GM23338 (cell line): ENCODE data around the gene ZFHX3. TPM values are rescaled to one million over a fixed set of nuclear protein-coding genes. Genes with fewer than 3 reads are reported as not detected.

ENCODE experiments used
- CREB1 ChIP-seq: fragments of 250-450 bp; sonication (Bioruptor Pico); IDR thresholded peaks from 2 replicates; pipeline ENCODE4 v1.5.0; 2020; ENCODE audit warnings: low read depth, mild to moderate bottlenecking, moderate library complexity
- CTCF ChIP-seq, 2 experiments: fragments of 200-600 bp in 1 of 2; sonication (generic) in 1 of 2; conservative IDR thresholded peaks; 2 replicates each; pipeline versions ENCODE4 v1.5.1 to v1.6.1; 2016 to 2017; ENCODE audit warnings: antibody characterized with exemption in 2 of 2, low read depth in 2 of 2, mild to moderate bottlenecking in 2 of 2, moderate library complexity in 1 of 2
- EZH2 ChIP-seq: fragments of 200-600 bp; sonication (generic); IDR thresholded peaks from one replicate; pipeline ENCODE4 v1.8.0; 2017; ENCODE audit warnings: antibody characterized with exemption, mild to moderate bottlenecking, low read depth; ENCODE audit not compliant: unreplicated experiment
- EZH2phosphoT487 ChIP-seq: fragments of 200-600 bp; sonication (generic); IDR thresholded peaks from one replicate; pipeline ENCODE4 v1.8.1; 2018; ENCODE audit warnings: antibody characterized with exemption; ENCODE audit not compliant: unreplicated experiment
- JUNB ChIP-seq: IDR thresholded peaks from one replicate; pipeline ENCODE4 v1.6.1; 2016; ENCODE audit warnings: antibody characterized with exemption; ENCODE audit not compliant: unreplicated experiment
- NANOG ChIP-seq: IDR thresholded peaks from 2 replicates; pipeline ENCODE4 v1.6.1; 2016; ENCODE audit warnings: antibody characterized with exemption, borderline replicate concordance
- POLR2AphosphoS5 ChIP-seq: IDR thresholded peaks from 2 replicates; pipeline ENCODE4 v1.6.1; 2016; ENCODE audit warnings: antibody characterized with exemption, low read depth
- STAT1 ChIP-seq: IDR thresholded peaks from one replicate; pipeline ENCODE4 v1.6.1; 2016; ENCODE audit warnings: antibody characterized with exemption; ENCODE audit not compliant: unreplicated experiment
- ZNF114 ChIP-seq: fragments of 250-450 bp; sonication (Bioruptor Pico); IDR thresholded peaks from 2 replicates; pipeline ENCODE4 v1.5.0; 2020; ENCODE audit warnings: mild to moderate bottlenecking, moderate library complexity
- ZNF331 ChIP-seq: fragments of 250-450 bp; sonication (Bioruptor Pico); IDR thresholded peaks from 2 replicates; pipeline ENCODE4 v1.5.0; 2020; ENCODE audit warnings: low read depth, mild to moderate bottlenecking, moderate library complexity
- polyA plus RNA-seq: library from polyadenylated mRNA; unstranded; fragments of >200 nt; fragmentation: Nextera tagmentation; extraction: Ambion mirVana; gene quantifications from 2 replicates; pipeline ENCODE4 v1.2.1, GENCODE V29; 2016
- total RNA-seq: library from RNA; depleted of rRNA; stranded (reverse); fragments of >200 nt; shearing (Covaris generic); gene quantifications from 2 replicates; pipeline ENCODE4 v1.2.3, GENCODE V29; 2014
- TF ChIP-seq, protein P1 (sequence below): fragments of 250-450 bp; sonication (Bioruptor Pico); IDR thresholded peaks from 2 replicates; pipeline ENCODE4 v1.5.0; 2020; ENCODE audit warnings: mild to moderate bottlenecking, moderate library complexity
- TF ChIP-seq, protein P2 (sequence below): IDR thresholded peaks from 2 replicates; pipeline ENCODE4 v1.6.1; 2016; ENCODE audit warnings: antibody characterized with exemption

The ZFHX3 gene
- total and polyA plus RNA-seq, 2 experiments from 2014 or later = 1.0 to 1.5 TPM

- TF ChIP-seq, protein P1, sequence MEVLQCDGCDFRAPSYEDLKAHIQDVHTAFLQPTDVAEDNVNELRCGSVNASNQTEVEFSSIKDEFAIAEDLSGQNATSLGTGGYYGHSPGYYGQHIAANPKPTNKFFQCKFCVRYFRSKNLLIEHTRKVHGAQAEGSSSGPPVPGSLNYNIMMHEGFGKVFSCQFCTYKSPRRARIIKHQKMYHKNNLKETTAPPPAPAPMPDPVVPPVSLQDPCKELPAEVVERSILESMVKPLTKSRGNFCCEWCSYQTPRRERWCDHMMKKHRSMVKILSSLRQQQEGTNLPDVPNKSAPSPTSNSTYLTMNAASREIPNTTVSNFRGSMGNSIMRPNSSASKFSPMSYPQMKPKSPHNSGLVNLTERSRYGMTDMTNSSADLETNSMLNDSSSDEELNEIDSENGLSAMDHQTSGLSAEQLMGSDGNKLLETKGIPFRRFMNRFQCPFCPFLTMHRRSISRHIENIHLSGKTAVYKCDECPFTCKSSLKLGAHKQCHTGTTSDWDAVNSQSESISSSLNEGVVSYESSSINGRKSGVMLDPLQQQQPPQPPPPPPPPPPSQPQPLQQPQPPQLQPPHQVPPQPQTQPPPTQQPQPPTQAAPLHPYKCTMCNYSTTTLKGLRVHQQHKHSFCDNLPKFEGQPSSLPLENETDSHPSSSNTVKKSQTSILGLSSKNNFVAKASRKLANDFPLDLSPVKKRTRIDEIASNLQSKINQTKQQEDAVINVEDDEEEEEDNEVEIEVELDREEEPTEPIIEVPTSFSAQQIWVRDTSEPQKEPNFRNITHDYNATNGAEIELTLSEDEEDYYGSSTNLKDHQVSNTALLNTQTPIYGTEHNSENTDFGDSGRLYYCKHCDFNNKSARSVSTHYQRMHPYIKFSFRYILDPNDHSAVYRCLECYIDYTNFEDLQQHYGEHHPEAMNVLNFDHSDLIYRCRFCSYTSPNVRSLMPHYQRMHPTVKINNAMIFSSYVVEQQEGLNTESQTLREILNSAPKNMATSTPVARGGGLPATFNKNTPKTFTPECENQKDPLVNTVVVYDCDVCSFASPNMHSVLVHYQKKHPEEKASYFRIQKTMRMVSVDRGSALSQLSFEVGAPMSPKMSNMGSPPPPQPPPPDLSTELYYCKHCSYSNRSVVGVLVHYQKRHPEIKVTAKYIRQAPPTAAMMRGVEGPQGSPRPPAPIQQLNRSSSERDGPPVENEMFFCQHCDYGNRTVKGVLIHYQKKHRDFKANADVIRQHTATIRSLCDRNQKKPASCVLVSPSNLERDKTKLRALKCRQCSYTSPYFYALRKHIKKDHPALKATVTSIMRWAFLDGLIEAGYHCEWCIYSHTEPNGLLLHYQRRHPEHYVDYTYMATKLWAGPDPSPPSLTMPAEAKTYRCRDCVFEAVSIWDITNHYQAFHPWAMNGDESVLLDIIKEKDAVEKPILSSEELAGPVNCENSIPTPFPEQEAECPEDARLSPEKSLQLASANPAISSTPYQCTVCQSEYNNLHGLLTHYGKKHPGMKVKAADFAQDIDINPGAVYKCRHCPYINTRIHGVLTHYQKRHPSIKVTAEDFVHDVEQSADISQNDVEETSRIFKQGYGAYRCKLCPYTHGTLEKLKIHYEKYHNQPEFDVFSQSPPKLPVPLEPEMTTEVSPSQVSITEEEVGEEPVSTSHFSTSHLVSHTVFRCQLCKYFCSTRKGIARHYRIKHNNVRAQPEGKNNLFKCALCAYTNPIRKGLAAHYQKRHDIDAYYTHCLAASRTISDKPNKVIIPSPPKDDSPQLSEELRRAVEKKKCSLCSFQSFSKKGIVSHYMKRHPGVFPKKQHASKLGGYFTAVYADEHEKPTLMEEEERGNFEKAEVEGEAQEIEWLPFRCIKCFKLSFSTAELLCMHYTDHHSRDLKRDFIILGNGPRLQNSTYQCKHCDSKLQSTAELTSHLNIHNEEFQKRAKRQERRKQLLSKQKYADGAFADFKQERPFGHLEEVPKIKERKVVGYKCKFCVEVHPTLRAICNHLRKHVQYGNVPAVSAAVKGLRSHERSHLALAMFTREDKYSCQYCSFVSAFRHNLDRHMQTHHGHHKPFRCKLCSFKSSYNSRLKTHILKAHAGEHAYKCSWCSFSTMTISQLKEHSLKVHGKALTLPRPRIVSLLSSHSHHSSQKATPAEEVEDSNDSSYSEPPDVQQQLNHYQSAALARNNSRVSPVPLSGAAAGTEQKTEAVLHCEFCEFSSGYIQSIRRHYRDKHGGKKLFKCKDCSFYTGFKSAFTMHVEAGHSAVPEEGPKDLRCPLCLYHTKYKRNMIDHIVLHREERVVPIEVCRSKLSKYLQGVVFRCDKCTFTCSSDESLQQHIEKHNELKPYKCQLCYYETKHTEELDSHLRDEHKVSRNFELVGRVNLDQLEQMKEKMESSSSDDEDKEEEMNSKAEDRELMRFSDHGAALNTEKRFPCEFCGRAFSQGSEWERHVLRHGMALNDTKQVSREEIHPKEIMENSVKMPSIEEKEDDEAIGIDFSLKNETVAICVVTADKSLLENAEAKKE = no peak
- no peak for TF ChIP-seq EZH2phosphoT487
- no peak for TF ChIP-seq STAT1
- no peak for TF ChIP-seq NANOG
- TF ChIP-seq, protein P2, sequence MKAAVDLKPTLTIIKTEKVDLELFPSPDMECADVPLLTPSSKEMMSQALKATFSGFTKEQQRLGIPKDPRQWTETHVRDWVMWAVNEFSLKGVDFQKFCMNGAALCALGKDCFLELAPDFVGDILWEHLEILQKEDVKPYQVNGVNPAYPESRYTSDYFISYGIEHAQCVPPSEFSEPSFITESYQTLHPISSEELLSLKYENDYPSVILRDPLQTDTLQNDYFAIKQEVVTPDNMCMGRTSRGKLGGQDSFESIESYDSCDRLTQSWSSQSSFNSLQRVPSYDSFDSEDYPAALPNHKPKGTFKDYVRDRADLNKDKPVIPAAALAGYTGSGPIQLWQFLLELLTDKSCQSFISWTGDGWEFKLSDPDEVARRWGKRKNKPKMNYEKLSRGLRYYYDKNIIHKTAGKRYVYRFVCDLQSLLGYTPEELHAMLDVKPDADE = no peak
- TF ChIP-seq CTCF (conservative IDR thresholded peaks at IDR 0.05; ENCODE audit: low read depth in 2 of 2) = no peak
- no peak for TF ChIP-seq CREB1 (CRISPR knock-in tag)
- TF ChIP-seq ZNF114 (CRISPR knock-in tag) = no peak
- no peak for TF ChIP-seq EZH2
- TF ChIP-seq POLR2AphosphoS5 = no peak
- TF ChIP-seq JUNB = no peak
- TF ChIP-seq ZNF331 = no peak
Observed at GRCh38 chr16:73091174-73091573, 43.2 kb upstream of the ZFHX3 start (continued).
